Thymus (tissue), 11 donors: ENCODE results near the gene ZDHHC1. TPM values are rescaled to one million over a fixed set of nuclear protein-coding genes. Genes with fewer than 3 reads are reported as not detected.

Source experiments
- DNase-seq, 9 donors: peaks; one replicate each; pipeline ENCODE4 v3.0.0-alpha.2; 2013; ENCODE audit warnings: low spot score in 9 of 9, low read depth in 6 of 9, missing footprints in 1 of 9
- H3K27ac ChIP-seq, 2 donors: one replicate each; pipeline ENCODE4 v1.5.1; 2013; ENCODE audit warnings: control low read depth in 1 of 2, low read depth in 1 of 2, low read length in 1 of 2, mild to moderate bottlenecking in 1 of 2, moderate library complexity in 1 of 2
- H3K27me3 ChIP-seq, 2 donors: one replicate each; pipeline ENCODE4 v1.5.1; 2013; ENCODE audit warnings: low read length in 1 of 2; ENCODE audit not compliant: control insufficient read depth in 2 of 2, insufficient read depth in 1 of 2
- H3K36me3 ChIP-seq, 2 donors: one replicate each; pipeline ENCODE4 v1.5.1; 2013; ENCODE audit warnings: low read length in 1 of 2, mild to moderate bottlenecking in 1 of 2, moderate library complexity in 1 of 2; ENCODE audit not compliant: control insufficient read depth in 2 of 2, insufficient read depth in 2 of 2
- H3K4me1 ChIP-seq, 2 donors: one replicate each; pipeline ENCODE4 v1.5.1; 2013; ENCODE audit warnings: low read length in 2 of 2; ENCODE audit not compliant: control insufficient read depth in 2 of 2, insufficient read depth in 2 of 2
- H3K4me3 ChIP-seq, 2 donors: one replicate each; pipeline ENCODE4 v1.5.1; 2013; ENCODE audit warnings: low read length in 2 of 2, control low read depth in 1 of 2, mild to moderate bottlenecking in 1 of 2
- H3K9me3 ChIP-seq, 2 donors: one replicate each; pipeline ENCODE4 v1.5.1; 2013; ENCODE audit warnings: low read length in 1 of 2, mild to moderate bottlenecking in 1 of 2; ENCODE audit not compliant: control insufficient read depth in 2 of 2, insufficient read depth in 1 of 2
- WGBS: extraction: QIAGEN DNeasy Blood & Tissue Kit; methylation state at CpG from one replicate; pipeline ENCODE4 v1.1.7; 2013; 5-methylcytosine and 5-hydroxymethylcytosine counted together
- polyA plus RNA-seq: library from polyadenylated mRNA; stranded (reverse); fragments of 200-250 nt; gene quantifications from one replicate; pipeline ENCODE4 v1.2.3, GENCODE V29; 2013
- total RNA-seq: library from RNA; stranded (reverse); fragments of 120-200 nt; gene quantifications from one replicate; pipeline ENCODE4 v1.2.4, GENCODE V29; 2013
- donor health status: healthy.

ZDHHC1 gene
- total and polyA plus RNA-seq, 2 donors: 0.52 to 2.5 TPM

- Histone ChIP-seq H3K27me3 (peaks cover 21 to 65% of the 10 kb centered on the region in 2 donors), H3K4me3 (no peak overlapping the region), H3K36me3 (no peaks in the 10 kb centered on the region), H3K4me1 (peaks cover 0 to 9% of the 10 kb centered on the region in 2 donors), H3K27ac (no peak overlapping the region), H3K9me3 (peaks cover 0 to 8% of the 10 kb centered on the region in 2 donors)
- 42% methylated on average over 42 of the region's 42 CpGs for WGBS
- DNase-seq: peak in 3 of 9 donors; percentile 12 to 54 (median 37)
Measured at GRCh38 chr16:67399218-67399733, 17.0 kb downstream of the ZDHHC1 start.

- no peak for DNase-seq
- Histone ChIP-seq H3K4me3 (no peak overlapping the region), H3K27ac (no peak overlapping the region), H3K9me3 (peaks cover 0 to 14% of the 10 kb centered on the region in 2 donors), H3K27me3 (peaks cover 27 to 70% of the 10 kb centered on the region in 2 donors), H3K36me3 (no peaks in the 10 kb centered on the region), H3K4me1 (peaks cover 0 to 15% of the 10 kb centered on the region in 2 donors)
- WGBS: 98% methylated on average over 19 of the region's 19 CpGs
Measured at GRCh38 chr16:67398546-67399217, 17.6 kb downstream of the ZDHHC1 start.

- DNase-seq: no peak
- Histone ChIP-seq H3K9me3 (peaks cover 0 to 15% of the 10 kb centered on the region in 2 donors), H3K4me1 (peaks cover 0 to 15% of the 10 kb centered on the region in 2 donors), H3K4me3 (no peak overlapping the region), H3K36me3 (no peaks in the 10 kb centered on the region), H3K27me3 (peaks cover 33 to 77% of the 10 kb centered on the region in 2 donors), H3K27ac (no peak overlapping the region)
- 91% methylated on average over 22 of the region's 22 CpGs for WGBS
Measured at GRCh38 chr16:67397812-67398545, 18.3 kb downstream of the ZDHHC1 start.

- Histone ChIP-seq H3K9me3 (peaks cover 0 to 15% of the 10 kb centered on the region in 2 donors), H3K27ac (no peak overlapping the region), H3K4me3 (no peak overlapping the region), H3K4me1 (peaks cover 0 to 15% of the 10 kb centered on the region in 2 donors), H3K27me3 (peaks cover 40 to 85% of the 10 kb centered on the region in 2 donors), H3K36me3 (no peaks in the 10 kb centered on the region)
- DNase-seq: no peak
- 95% methylated on average over 15 of the region's 15 CpGs for WGBS
Measured at GRCh38 chr16:67397036-67397801, 19.1 kb downstream of the ZDHHC1 start.

- Histone ChIP-seq H3K36me3 (no peaks in the 10 kb centered on the region), H3K9me3 (peaks cover 0 to 15% of the 10 kb centered on the region in 2 donors), H3K27ac (no peak overlapping the region), H3K4me3 (no peak overlapping the region), H3K27me3 (peaks cover 40 to 90% of the 10 kb centered on the region in 2 donors), H3K4me1 (peaks cover 0 to 15% of the 10 kb centered on the region in 2 donors)
- WGBS: 85% methylated on average over 31 of the region's 31 CpGs
- no peak for DNase-seq
Measured at GRCh38 chr16:67396159-67397035, 19.9 kb downstream of the ZDHHC1 start.

- Histone ChIP-seq H3K9me3 (peaks cover 0 to 15% of the 10 kb centered on the region in 2 donors), H3K27me3 (peaks cover 40 to 95% of the 10 kb centered on the region in 2 donors), H3K36me3 (no peaks in the 10 kb centered on the region), H3K4me1 (peaks cover 0 to 15% of the 10 kb centered on the region in 2 donors), H3K27ac (no peak overlapping the region), H3K4me3 (no peak overlapping the region)
- 97% methylated on average over 13 of the region's 13 CpGs for WGBS
- DNase-seq: no peak
Measured at GRCh38 chr16:67395458-67396158, 20.7 kb downstream of the ZDHHC1 start.

- H3K27me3 ChIP-seq: peaks cover 40 to 97% of the 10 kb centered on the region in 2 donors
- no peak for DNase-seq
Measured at GRCh38 chr16:67395105-67395457, 21.2 kb downstream of the ZDHHC1 start.

More at GRCh38 chr16:67395105-67395457, 21.2 kb downstream of the ZDHHC1 start:
- Histone ChIP-seq H3K9me3 (peaks cover 0 to 15% of the 10 kb centered on the region in 2 donors), H3K4me3 (no peak overlapping the region), H3K4me1 (peaks cover 0 to 15% of the 10 kb centered on the region in 2 donors), H3K27ac (no peak overlapping the region), H3K36me3 (no peaks in the 10 kb centered on the region)
- WGBS: 50% methylated on average over 10 of the region's 10 CpGs
